Neural progenitor cell (in vitro differentiated cells): ENCODE results near the gene IBA57. TPM values are rescaled to one million over a fixed set of nuclear protein-coding genes. Genes with fewer than 3 reads are reported as not detected.
A peak's percentile ranks its signal among the peaks of the same experiment; 100 is the strongest.

Source experiments
- DNase-seq: peaks from one replicate; pipeline ENCODE4 v3.0.0-alpha.2; 2016; ENCODE audit warnings: low spot score
- H2AFZ ChIP-seq: fragments of 200-600 bp; sonication (generic); replicated peaks from 2 replicates; pipeline ENCODE4 v1.6.1; 2016; ENCODE audit warnings: antibody characterized with exemption
- H3F3A ChIP-seq: fragments of 200-600 bp; sonication (generic); 2 replicates; pipeline ENCODE4 v1.6.1; 2016; ENCODE audit warnings: antibody characterized with exemption, low read depth
- H3K27ac ChIP-seq: fragments of 200-600 bp; sonication (generic); 2 replicates; pipeline ENCODE4 v1.5.1; 2016; ENCODE audit warnings: mild to moderate bottlenecking
- H3K27me3 ChIP-seq: fragments of 200-600 bp; sonication (generic); 2 replicates; pipeline ENCODE4 v1.6.1; 2016; ENCODE audit warnings: mild to moderate bottlenecking, moderate library complexity
- H3K36me3 ChIP-seq: fragments of 200-600 bp; sonication (generic); 2 replicates; pipeline ENCODE4 v1.5.1; 2016
- H3K4me1 ChIP-seq: fragments of 200-600 bp; sonication (generic); 2 replicates; pipeline ENCODE4 v1.6.1; 2016; ENCODE audit warnings: mixed run types
- H3K4me2 ChIP-seq: fragments of 200-600 bp; sonication (generic); 2 replicates; pipeline ENCODE4 v1.6.1; 2016
- H3K4me3 ChIP-seq: fragments of 200-600 bp; sonication (generic); 2 replicates; pipeline ENCODE4 v1.5.1; 2016
- H3K79me2 ChIP-seq: fragments of 200-600 bp; sonication (generic); 2 replicates; pipeline ENCODE4 v1.6.1; 2016; ENCODE audit warnings: low read depth
- H3K9ac ChIP-seq: fragments of 200-600 bp; sonication (generic); 2 replicates; pipeline ENCODE4 v1.6.1; 2016
- H3K9me3 ChIP-seq: fragments of 200-600 bp; sonication (generic); 2 replicates; pipeline ENCODE4 v1.5.1; 2016; ENCODE audit warnings: low read depth
- H4K20me1 ChIP-seq: fragments of 200-600 bp; sonication (generic); 2 replicates; pipeline ENCODE4 v1.6.1; 2016; ENCODE audit warnings: low read depth
- H3K27ac Mint-ChIP-seq: 3 replicates; pipeline ENCODE4 v1.8.0; 2021; ENCODE audit warnings: mixed read lengths
- H3K27me3 Mint-ChIP-seq: 2 replicates; pipeline ENCODE4 v1.8.0; 2022; ENCODE audit warnings: low read depth, mild to moderate bottlenecking, inconsistent platforms, moderate library complexity, mixed read lengths; ENCODE audit not compliant: insufficient read depth
- H3K36me3 Mint-ChIP-seq: 3 replicates; pipeline ENCODE4 v1.8.0; 2021; ENCODE audit warnings: mixed read lengths
- H3K4me1 Mint-ChIP-seq: 3 replicates; pipeline ENCODE4 v1.8.0; 2021; ENCODE audit warnings: mixed read lengths
- H3K4me3 Mint-ChIP-seq: 3 replicates; pipeline ENCODE4 v1.8.0; 2021; ENCODE audit warnings: mild to moderate bottlenecking, moderate library complexity, mixed read lengths
- H3K9me3 Mint-ChIP-seq: 3 replicates; pipeline ENCODE4 v1.8.0; 2020; ENCODE audit warnings: mixed read lengths
- EZH2 ChIP-seq: fragments of 200-600 bp; sonication (generic); IDR thresholded peaks from 2 replicates; pipeline ENCODE4 v1.6.1; 2017; ENCODE audit warnings: antibody characterized with exemption, mild to moderate bottlenecking, moderate library complexity
- EZH2phosphoT487 ChIP-seq: fragments of 200-600 bp; sonication (generic); IDR thresholded peaks from 2 replicates; pipeline ENCODE4 v1.6.1; 2017; ENCODE audit warnings: antibody characterized with exemption
- total RNA-seq: library from RNA; depleted of rRNA; stranded (reverse); fragments of >200 nt; gene quantifications from 2 replicates; pipeline ENCODE4 v1.2.3, GENCODE V29; 2015; ENCODE audit warnings: low replicate concordance
- TF ChIP-seq, protein P1 (sequence below): fragments of 200-600 bp; sonication (generic); IDR thresholded peaks from 2 replicates; pipeline ENCODE4 v1.5.1; 2017; ENCODE audit warnings: antibody characterized with exemption, mild to moderate bottlenecking

Gene IBA57
- total RNA-seq, 1 donor from 2014 or later = 2.2 TPM

DNA sequence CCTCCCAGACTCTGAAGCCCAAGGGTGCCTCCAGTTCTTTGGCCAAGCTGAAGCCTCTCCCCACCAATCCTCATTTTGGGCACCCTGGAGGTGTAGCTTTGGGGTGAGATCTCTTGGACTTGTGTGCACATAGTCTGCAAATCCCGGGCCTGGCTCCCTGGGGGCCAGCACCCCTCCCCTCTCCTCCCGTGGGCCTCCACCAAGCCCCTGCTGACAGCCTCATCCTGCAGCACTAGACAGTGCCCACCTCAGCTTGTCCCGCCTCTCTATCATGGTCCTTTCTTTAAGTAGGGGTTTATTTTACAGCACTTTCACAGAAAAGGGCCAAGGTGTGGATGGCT is 12.7 kb upstream of the IBA57 start:
- H3K4me3 ChIP-seq = no peak overlapping the region
- no peak overlapping the region for H3K27ac ChIP-seq
- H3K36me3 ChIP-seq = no peaks in the 10 kb centered on the region
- Mint-ChIP-seq H3K4me3 (no peak overlapping the region), H3K27ac (no peak overlapping the region), H3K9me3 (no peaks in the 10 kb centered on the region), H3K36me3 (no peaks in the 10 kb centered on the region), H3K27me3 (peaks cover 8% of the 10 kb centered on the region), H3K4me1 (peaks cover 3% of the 10 kb centered on the region)
- H3K4me1 ChIP-seq = peaks cover 14% of the 10 kb centered on the region
- H3K4me2 ChIP-seq = no peak overlapping the region
- no peak overlapping the region for H2AFZ ChIP-seq
- H3F3A ChIP-seq = no peaks in the 10 kb centered on the region
- H3K9me3 ChIP-seq = no peaks in the 10 kb centered on the region
- H4K20me1 ChIP-seq = no peaks in the 10 kb centered on the region
- no peaks in the 10 kb centered on the region for H3K79me2 ChIP-seq
- DNase-seq = no peak
- H3K9ac ChIP-seq = no peak overlapping the region
- TF ChIP-seq EZH2 = no peak
- no peak for TF ChIP-seq EZH2phosphoT487
- TF ChIP-seq, protein P1, sequence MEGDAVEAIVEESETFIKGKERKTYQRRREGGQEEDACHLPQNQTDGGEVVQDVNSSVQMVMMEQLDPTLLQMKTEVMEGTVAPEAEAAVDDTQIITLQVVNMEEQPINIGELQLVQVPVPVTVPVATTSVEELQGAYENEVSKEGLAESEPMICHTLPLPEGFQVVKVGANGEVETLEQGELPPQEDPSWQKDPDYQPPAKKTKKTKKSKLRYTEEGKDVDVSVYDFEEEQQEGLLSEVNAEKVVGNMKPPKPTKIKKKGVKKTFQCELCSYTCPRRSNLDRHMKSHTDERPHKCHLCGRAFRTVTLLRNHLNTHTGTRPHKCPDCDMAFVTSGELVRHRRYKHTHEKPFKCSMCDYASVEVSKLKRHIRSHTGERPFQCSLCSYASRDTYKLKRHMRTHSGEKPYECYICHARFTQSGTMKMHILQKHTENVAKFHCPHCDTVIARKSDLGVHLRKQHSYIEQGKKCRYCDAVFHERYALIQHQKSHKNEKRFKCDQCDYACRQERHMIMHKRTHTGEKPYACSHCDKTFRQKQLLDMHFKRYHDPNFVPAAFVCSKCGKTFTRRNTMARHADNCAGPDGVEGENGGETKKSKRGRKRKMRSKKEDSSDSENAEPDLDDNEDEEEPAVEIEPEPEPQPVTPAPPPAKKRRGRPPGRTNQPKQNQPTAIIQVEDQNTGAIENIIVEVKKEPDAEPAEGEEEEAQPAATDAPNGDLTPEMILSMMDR = no peak
- no peaks in the 10 kb centered on the region for H3K27me3 ChIP-seq

GRCh38 chr1:228154021-228154669 is 11.5 kb upstream of the IBA57 start:
- peak overlapping the region; percentile 46 for H3K27ac Mint-ChIP-seq
- peaks cover 3% of the 10 kb centered on the region for H3K4me1 Mint-ChIP-seq
- H3K9me3 Mint-ChIP-seq = no peaks in the 10 kb centered on the region
- Histone ChIP-seq H3K9ac (no peak overlapping the region), H3K9me3 (no peaks in the 10 kb centered on the region), H3K79me2 (no peaks in the 10 kb centered on the region), H3K27ac (no peak overlapping the region), H3F3A (no peaks in the 10 kb centered on the region), H3K4me1 (peaks cover 13% of the 10 kb centered on the region), H3K27me3 (no peaks in the 10 kb centered on the region), H2AFZ (no peak overlapping the region), H3K4me3 (no peak overlapping the region), H4K20me1 (no peaks in the 10 kb centered on the region), H3K36me3 (no peaks in the 10 kb centered on the region), H3K4me2 (no peak overlapping the region)
- no peak for TF ChIP-seq EZH2phosphoT487
- TF ChIP-seq, protein P1 = no peak
- no peak for TF ChIP-seq EZH2
- no peak for DNase-seq
- no peaks in the 10 kb centered on the region for H3K36me3 Mint-ChIP-seq
- no peak overlapping the region for H3K4me3 Mint-ChIP-seq
- peaks cover 8% of the 10 kb centered on the region for H3K27me3 Mint-ChIP-seq

DNA sequence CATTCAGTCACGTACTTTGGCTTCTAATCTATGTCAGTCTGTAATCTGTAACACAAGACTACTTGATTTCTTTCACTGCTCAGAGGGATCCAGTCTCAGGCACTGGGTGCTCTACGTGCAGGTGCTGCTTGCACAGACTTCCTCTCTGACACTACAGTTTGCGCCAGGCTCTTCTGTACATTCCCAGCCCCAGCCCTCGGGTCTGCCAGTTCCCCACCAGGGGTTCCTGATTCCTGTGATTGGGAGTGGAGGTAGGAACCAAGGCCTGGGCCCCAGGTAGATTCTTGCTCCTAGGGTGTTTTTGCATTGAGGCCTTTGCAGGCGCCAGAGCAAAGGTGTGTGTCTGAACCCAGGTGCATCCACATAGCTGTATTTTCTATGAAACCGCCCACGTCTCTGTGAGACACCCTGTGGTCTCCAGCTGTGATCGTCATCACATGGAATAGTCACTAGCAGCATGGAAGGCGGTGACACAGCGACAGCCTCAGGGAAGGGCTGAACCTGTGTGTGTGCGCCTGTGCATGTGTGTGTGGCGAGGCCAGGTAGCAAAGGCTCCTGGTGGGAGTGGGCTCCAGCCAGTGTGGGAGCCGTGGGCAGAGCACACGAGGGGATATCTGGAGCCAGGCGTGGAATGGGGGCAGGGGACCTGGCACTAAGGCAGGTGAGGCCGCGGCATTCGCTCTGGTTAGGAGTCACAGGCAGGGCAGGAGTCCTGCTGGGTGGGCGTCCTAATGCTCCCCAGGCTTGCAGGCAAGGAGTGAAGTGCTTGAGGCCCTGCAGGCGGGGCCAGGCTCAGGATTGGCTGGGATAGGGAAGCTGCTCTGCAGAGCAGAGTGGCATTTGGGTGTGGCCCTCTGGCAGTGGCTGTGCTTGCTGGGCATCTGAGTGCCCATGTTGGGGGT is 10.7 kb upstream of the IBA57 start:
- DNase-seq = no peak

More for the DNA sequence above, 10.7 kb upstream of the IBA57 start:
- peak overlapping the region; percentile 46 for H3K27ac Mint-ChIP-seq
- Histone ChIP-seq H3K4me2 (no peak overlapping the region), H2AFZ (no peak overlapping the region), H3K4me3 (no peak overlapping the region), H3K27me3 (no peaks in the 10 kb centered on the region), H3K79me2 (no peaks in the 10 kb centered on the region), H4K20me1 (no peaks in the 10 kb centered on the region), H3K4me1 (peaks cover 6% of the 10 kb centered on the region), H3K36me3 (no peaks in the 10 kb centered on the region), H3K9me3 (no peaks in the 10 kb centered on the region), H3F3A (no peaks in the 10 kb centered on the region), H3K27ac (no peak overlapping the region), H3K9ac (peak overlapping the region; percentile 8)
- H3K9me3 Mint-ChIP-seq = no peaks in the 10 kb centered on the region
- H3K36me3 Mint-ChIP-seq = no peaks in the 10 kb centered on the region
- TF ChIP-seq EZH2phosphoT487 = no peak
- TF ChIP-seq EZH2 = no peak
- TF ChIP-seq, protein P1 = no peak
- no peak overlapping the region for H3K4me3 Mint-ChIP-seq
- H3K4me1 Mint-ChIP-seq = peaks cover under 1% of the 10 kb centered on the region
- peaks cover 10% of the 10 kb centered on the region for H3K27me3 Mint-ChIP-seq
